ENCODE measurements around the gene LRIG3. TPM values are rescaled to one million over a fixed set of nuclear protein-coding genes. Genes with fewer than 3 reads are reported as not detected.
"Not testable (repeated sequence)": the region's sequence is repeated elsewhere in the genome, so short reads cannot be mapped to it uniquely, and the experiment has no call there.

Gene LRIG3
- total and polyA plus RNA-seq, 4 experiments from 2014 or later = not detected

- CTCF ChIA-PET (ENCODE audit: partially characterized antibody) = no interaction called here
- intact Hi-C loops (cut with micrococcal nuclease) = no loop called here
Observed at GRCh38 chr12:58905422-58905821, 14.9 kb downstream of the LRIG3 start.

GRCh38 chr12:58902726-58903125 lies 17.6 kb downstream of the LRIG3 start:
- H3K4me3 ChIP-seq (ENCODE audit: low read length in 2 of 2); H3K4me3 Mint-ChIP-seq; DNase-seq; H3K27ac ChIP-seq (ENCODE audit: low read depth, low read length); CTCF ChIA-PET (ENCODE audit: partially characterized antibody); H3K27me3 Mint-ChIP-seq; H3K27ac Mint-ChIP-seq; H3K27me3 ChIP-seq (ENCODE audit: insufficient read depth, low read length); H3K4me1 Mint-ChIP-seq; POLR2A ChIA-PET (ENCODE audit: partially characterized antibody); H3K9me3 ChIP-seq (ENCODE audit: control insufficient read depth in 1 of 2, low read length in 2 of 2); H3K36me3 Mint-ChIP-seq; H3K36me3 ChIP-seq (ENCODE audit: insufficient read depth, low read length); intact Hi-C loops (cut with micrococcal nuclease); H3K4me1 ChIP-seq (ENCODE audit: insufficient read depth, low read length): not testable (repeated sequence)
- peaks cover 0 to 14% (median 4%) of the 10 kb centered on the region in 8 donors for H3K9me3 Mint-ChIP-seq

More at GRCh38 chr12:58905422-58905821, 14.9 kb downstream of the LRIG3 start:
- no peak overlapping the region for H3K4me3 Mint-ChIP-seq
- H3K36me3 Mint-ChIP-seq = no peaks in the 10 kb centered on the region
- H3K9me3 Mint-ChIP-seq = peaks cover 0 to 6% (median 3%) of the 10 kb centered on the region in 8 donors
- DNase-seq = no peak
- no peak overlapping the region for H3K4me3 ChIP-seq (ENCODE audit: low read length in 2 of 2)
- no peaks in the 10 kb centered on the region for H3K27me3 Mint-ChIP-seq
- no peaks in the 10 kb centered on the region for H3K27me3 ChIP-seq (ENCODE audit: insufficient read depth, low read length)
- no peaks in the 10 kb centered on the region for H3K36me3 ChIP-seq (ENCODE audit: insufficient read depth, low read length)
- H3K9me3 ChIP-seq (ENCODE audit: control insufficient read depth in 1 of 2, low read length in 2 of 2) = no peaks in the 10 kb centered on the region
- no peaks in the 10 kb centered on the region for H3K4me1 ChIP-seq (ENCODE audit: insufficient read depth, low read length)
- POLR2A ChIA-PET (ENCODE audit: partially characterized antibody) = no interaction called here
- no peak overlapping the region for H3K27ac Mint-ChIP-seq
- no peak overlapping the region for H3K27ac ChIP-seq (ENCODE audit: low read depth, low read length)
- no peaks in the 10 kb centered on the region for H3K4me1 Mint-ChIP-seq

DNA sequence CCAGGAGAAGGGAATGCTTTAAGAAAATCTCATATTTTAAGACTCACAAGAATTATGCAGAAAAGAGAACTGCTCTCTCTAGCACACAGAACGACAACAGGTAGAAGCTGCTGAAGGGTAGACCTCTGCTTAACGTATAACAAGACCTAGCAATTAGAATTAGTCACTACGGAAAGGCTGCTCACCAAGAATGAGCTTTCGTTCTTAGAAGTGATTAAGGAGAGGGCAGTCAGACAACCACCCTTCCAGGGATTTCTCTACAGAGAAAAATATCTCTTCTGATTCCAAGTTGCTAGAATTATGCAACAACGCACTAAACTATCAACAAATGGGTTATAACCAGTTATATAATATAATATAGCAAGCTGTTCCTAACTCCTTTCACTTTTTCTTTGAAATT lies 18.6 kb downstream of the LRIG3 start:
- intact Hi-C loops (cut with micrococcal nuclease) = no loop called here
- H3K27me3 Mint-ChIP-seq = no peaks in the 10 kb centered on the region
- H3K36me3 Mint-ChIP-seq = no peaks in the 10 kb centered on the region
- ChIA-PET CTCF (ENCODE audit: partially characterized antibody) (no interaction called here), POLR2A (ENCODE audit: partially characterized antibody) (no interaction called here)
- Histone ChIP-seq H3K27ac (ENCODE audit: low read depth, low read length) (no peak overlapping the region), H3K4me1 (ENCODE audit: insufficient read depth, low read length) (no peaks in the 10 kb centered on the region), H3K9me3 (ENCODE audit: control insufficient read depth in 1 of 2, low read length in 2 of 2) (no peaks in the 10 kb centered on the region), H3K36me3 (ENCODE audit: insufficient read depth, low read length) (no peaks in the 10 kb centered on the region), H3K27me3 (ENCODE audit: insufficient read depth, low read length) (no peaks in the 10 kb centered on the region), H3K4me3 (ENCODE audit: low read length in 2 of 2) (no peak overlapping the region)
- H3K4me3 Mint-ChIP-seq = no peak overlapping the region
- peaks cover 0 to 12% (median 2%) of the 10 kb centered on the region in 8 donors for H3K9me3 Mint-ChIP-seq
- H3K27ac Mint-ChIP-seq = no peak overlapping the region
- DNase-seq = no peak
- H3K4me1 Mint-ChIP-seq = no peaks in the 10 kb centered on the region

DNA sequence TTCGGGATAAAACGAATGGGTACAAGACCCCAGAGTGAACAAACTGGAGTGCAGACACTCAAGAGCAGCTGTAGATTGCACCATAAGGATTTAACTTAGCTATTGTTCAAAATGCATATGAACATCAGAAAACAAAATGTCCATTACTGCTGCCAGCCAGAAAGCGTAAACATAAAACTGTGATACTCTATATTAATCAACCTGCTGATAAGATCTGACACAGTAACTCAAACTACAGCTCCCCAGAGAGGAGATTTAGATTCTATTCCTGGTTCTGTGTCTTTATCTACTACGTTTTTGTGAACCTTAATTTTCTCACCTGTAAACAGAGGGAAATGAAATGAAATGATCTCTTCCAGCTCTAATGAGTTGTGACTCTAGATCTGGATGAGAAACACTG lies 22.3 kb downstream of the LRIG3 start:
- Histone ChIP-seq H3K4me1 (ENCODE audit: insufficient read depth, low read length) (no peaks in the 10 kb centered on the region), H3K9me3 (ENCODE audit: control insufficient read depth in 1 of 2, low read length in 2 of 2) (no peaks in the 10 kb centered on the region), H3K36me3 (ENCODE audit: insufficient read depth, low read length) (no peaks in the 10 kb centered on the region), H3K27me3 (ENCODE audit: insufficient read depth, low read length) (no peaks in the 10 kb centered on the region), H3K4me3 (ENCODE audit: low read length in 2 of 2) (no peak overlapping the region), H3K27ac (ENCODE audit: low read depth, low read length) (no peak overlapping the region)
- H3K4me1 Mint-ChIP-seq = no peaks in the 10 kb centered on the region
- ChIA-PET CTCF (ENCODE audit: partially characterized antibody) (interaction anchor here (1.0 kb wide), 1 partner anchor 33 kb away, joined by 3 read pairs; no protein-coding TSS in a partner anchor), POLR2A (ENCODE audit: partially characterized antibody) (no interaction called here)
- no peaks in the 10 kb centered on the region for H3K36me3 Mint-ChIP-seq
- H3K4me3 Mint-ChIP-seq = no peak overlapping the region
- intact Hi-C loops (cut with micrococcal nuclease) = no loop called here
- H3K27ac Mint-ChIP-seq = no peak overlapping the region
- H3K27me3 Mint-ChIP-seq = no peaks in the 10 kb centered on the region
- DNase-seq = no peak
- H3K9me3 Mint-ChIP-seq = peaks cover 0 to 12% (median 0%) of the 10 kb centered on the region in 8 donors

- POLR2A ChIA-PET (ENCODE audit: partially characterized antibody) = no interaction called here
- no peaks in the 10 kb centered on the region for H3K4me1 ChIP-seq (ENCODE audit: insufficient read depth, low read length)
- no peaks in the 10 kb centered on the region for H3K27me3 ChIP-seq (ENCODE audit: insufficient read depth, low read length)
- H3K27ac ChIP-seq (ENCODE audit: low read depth, low read length) = no peak overlapping the region
- no peaks in the 10 kb centered on the region for H3K27me3 Mint-ChIP-seq
- H3K4me3 ChIP-seq (ENCODE audit: low read length in 2 of 2) = no peak overlapping the region
- no peaks in the 10 kb centered on the region for H3K9me3 ChIP-seq (ENCODE audit: control insufficient read depth in 1 of 2, low read length in 2 of 2)
- intact Hi-C loops (cut with micrococcal nuclease) = no loop called here
- no peak overlapping the region for H3K4me3 Mint-ChIP-seq
- no peaks in the 10 kb centered on the region for H3K36me3 ChIP-seq (ENCODE audit: insufficient read depth, low read length)
- H3K36me3 Mint-ChIP-seq = no peaks in the 10 kb centered on the region
- no peak overlapping the region for H3K27ac Mint-ChIP-seq
- H3K4me1 Mint-ChIP-seq = no peaks in the 10 kb centered on the region
- CTCF ChIA-PET (ENCODE audit: partially characterized antibody) = no interaction called here
- peaks cover 0 to 12% (median 0%) of the 10 kb centered on the region in 8 donors for H3K9me3 Mint-ChIP-seq
- DNase-seq = no peak
Observed at GRCh38 chr12:58896278-58896677, 24.0 kb downstream of the LRIG3 start.

DNA sequence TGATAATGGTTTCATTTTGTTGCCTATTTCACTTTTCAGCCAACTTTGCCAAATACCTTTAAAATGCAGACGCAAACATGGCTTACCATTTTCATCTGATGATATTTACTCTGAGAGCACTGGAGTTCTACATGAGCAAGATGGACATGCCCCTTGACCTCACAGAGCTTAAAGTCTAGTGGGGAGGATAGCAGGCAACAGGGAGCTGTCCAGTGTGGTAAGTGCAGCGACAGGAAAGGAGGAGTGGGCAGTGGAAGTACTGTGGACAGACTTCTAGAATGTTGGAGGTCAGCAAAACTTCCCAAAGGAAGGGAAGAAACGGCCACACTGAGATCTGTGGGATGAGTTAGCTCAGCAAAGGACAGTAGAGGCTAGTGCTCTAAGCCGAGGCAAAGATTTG lies 25.3 kb downstream of the LRIG3 start:
- Histone ChIP-seq H3K27me3 (ENCODE audit: insufficient read depth, low read length) (no peaks in the 10 kb centered on the region), H3K9me3 (ENCODE audit: control insufficient read depth in 1 of 2, low read length in 2 of 2) (no peaks in the 10 kb centered on the region), H3K36me3 (ENCODE audit: insufficient read depth, low read length) (no peaks in the 10 kb centered on the region), H3K4me1 (ENCODE audit: insufficient read depth, low read length) (no peaks in the 10 kb centered on the region), H3K27ac (ENCODE audit: low read depth, low read length) (no peak overlapping the region), H3K4me3 (ENCODE audit: low read length in 2 of 2) (no peak overlapping the region)
- H3K4me3 Mint-ChIP-seq = no peak overlapping the region
- no peaks in the 10 kb centered on the region for H3K27me3 Mint-ChIP-seq
- H3K9me3 Mint-ChIP-seq = peaks cover 0 to 12% (median 0%) of the 10 kb centered on the region in 8 donors
- CTCF ChIA-PET (ENCODE audit: partially characterized antibody) = no interaction called here
- POLR2A ChIA-PET (ENCODE audit: partially characterized antibody) = no interaction called here
- H3K36me3 Mint-ChIP-seq = no peaks in the 10 kb centered on the region
- no peak overlapping the region for H3K27ac Mint-ChIP-seq
- intact Hi-C loops (cut with micrococcal nuclease) = no loop called here
- no peak for DNase-seq
- H3K4me1 Mint-ChIP-seq = no peaks in the 10 kb centered on the region

GRCh38 chr12:58894040-58894439 lies 26.3 kb downstream of the LRIG3 start:
- H3K4me3 ChIP-seq (ENCODE audit: low read length in 2 of 2) = no peak overlapping the region
- POLR2A ChIA-PET (ENCODE audit: partially characterized antibody) = no interaction called here
- H3K9me3 ChIP-seq (ENCODE audit: control insufficient read depth in 1 of 2, low read length in 2 of 2) = no peaks in the 10 kb centered on the region
- Mint-ChIP-seq H3K4me1 (no peaks in the 10 kb centered on the region), H3K27me3 (no peaks in the 10 kb centered on the region), H3K4me3 (no peak overlapping the region), H3K27ac (no peak overlapping the region), H3K9me3 (peaks cover 0 to 7% (median 0%) of the 10 kb centered on the region in 8 donors), H3K36me3 (no peaks in the 10 kb centered on the region)
- no peaks in the 10 kb centered on the region for H3K4me1 ChIP-seq (ENCODE audit: insufficient read depth, low read length)
- DNase-seq = no peak
- no peak overlapping the region for H3K27ac ChIP-seq (ENCODE audit: low read depth, low read length)
- H3K27me3 ChIP-seq (ENCODE audit: insufficient read depth, low read length) = no peaks in the 10 kb centered on the region
- intact Hi-C loops (cut with micrococcal nuclease) = no loop called here
- no peaks in the 10 kb centered on the region for H3K36me3 ChIP-seq (ENCODE audit: insufficient read depth, low read length)
- CTCF ChIA-PET (ENCODE audit: partially characterized antibody) = no interaction called here

GRCh38 chr12:58893495-58893894 lies 26.8 kb downstream of the LRIG3 start:
- H3K27me3 Mint-ChIP-seq = no peaks in the 10 kb centered on the region
- ChIA-PET POLR2A (ENCODE audit: partially characterized antibody) (no interaction called here), CTCF (ENCODE audit: partially characterized antibody) (no interaction called here)
- H3K27ac Mint-ChIP-seq = no peak overlapping the region
- no peaks in the 10 kb centered on the region for H3K36me3 Mint-ChIP-seq
- Histone ChIP-seq H3K36me3 (ENCODE audit: insufficient read depth, low read length) (no peaks in the 10 kb centered on the region), H3K9me3 (ENCODE audit: control insufficient read depth in 1 of 2, low read length in 2 of 2) (no peaks in the 10 kb centered on the region), H3K27ac (ENCODE audit: low read depth, low read length) (no peak overlapping the region), H3K4me3 (ENCODE audit: low read length in 2 of 2) (no peak overlapping the region), H3K4me1 (ENCODE audit: insufficient read depth, low read length) (no peaks in the 10 kb centered on the region), H3K27me3 (ENCODE audit: insufficient read depth, low read length) (no peaks in the 10 kb centered on the region)
- intact Hi-C loops (cut with micrococcal nuclease) = no loop called here
- H3K4me3 Mint-ChIP-seq = no peak overlapping the region
- H3K9me3 Mint-ChIP-seq = peaks cover 0 to 7% (median 0%) of the 10 kb centered on the region in 8 donors
- DNase-seq = no peak
- H3K4me1 Mint-ChIP-seq = no peaks in the 10 kb centered on the region

Data from CD4-positive, alpha-beta memory T cell (primary cell).